ENCODE measurements around the gene CASP5.

DNA sequence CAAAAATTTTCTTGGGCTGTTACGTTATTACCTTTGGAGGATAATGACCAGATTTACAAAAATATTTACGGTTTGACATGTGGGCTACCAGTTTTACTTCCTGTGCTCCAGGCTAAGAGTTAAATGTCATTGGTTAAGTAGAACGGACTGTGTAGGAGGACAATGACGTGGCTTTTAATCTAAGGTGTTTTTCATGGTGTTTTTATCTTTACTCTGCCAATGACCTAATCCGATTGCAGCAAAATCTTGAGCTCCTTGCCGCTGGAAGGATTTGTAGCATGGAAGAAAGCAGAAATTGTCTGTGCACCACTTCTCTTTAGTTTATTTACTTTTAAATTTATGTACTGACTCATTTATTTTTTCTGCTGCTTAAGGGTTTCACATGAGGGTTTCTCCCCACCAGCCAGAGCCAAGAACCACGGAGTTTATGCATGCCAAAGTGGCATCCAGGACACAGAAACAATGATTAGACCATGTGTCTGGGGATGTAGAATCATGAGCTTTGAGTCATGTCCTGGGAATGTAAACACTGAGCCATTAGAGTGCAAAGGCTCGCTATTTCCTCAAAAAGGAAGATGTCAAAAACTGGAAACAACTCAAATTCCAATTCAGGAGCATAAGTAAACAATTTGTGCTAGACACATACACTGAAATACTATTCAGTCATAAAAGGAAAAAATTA, 24.1 kb upstream of the CASP5 start:
- TF ChIP-seq, protein P1, sequence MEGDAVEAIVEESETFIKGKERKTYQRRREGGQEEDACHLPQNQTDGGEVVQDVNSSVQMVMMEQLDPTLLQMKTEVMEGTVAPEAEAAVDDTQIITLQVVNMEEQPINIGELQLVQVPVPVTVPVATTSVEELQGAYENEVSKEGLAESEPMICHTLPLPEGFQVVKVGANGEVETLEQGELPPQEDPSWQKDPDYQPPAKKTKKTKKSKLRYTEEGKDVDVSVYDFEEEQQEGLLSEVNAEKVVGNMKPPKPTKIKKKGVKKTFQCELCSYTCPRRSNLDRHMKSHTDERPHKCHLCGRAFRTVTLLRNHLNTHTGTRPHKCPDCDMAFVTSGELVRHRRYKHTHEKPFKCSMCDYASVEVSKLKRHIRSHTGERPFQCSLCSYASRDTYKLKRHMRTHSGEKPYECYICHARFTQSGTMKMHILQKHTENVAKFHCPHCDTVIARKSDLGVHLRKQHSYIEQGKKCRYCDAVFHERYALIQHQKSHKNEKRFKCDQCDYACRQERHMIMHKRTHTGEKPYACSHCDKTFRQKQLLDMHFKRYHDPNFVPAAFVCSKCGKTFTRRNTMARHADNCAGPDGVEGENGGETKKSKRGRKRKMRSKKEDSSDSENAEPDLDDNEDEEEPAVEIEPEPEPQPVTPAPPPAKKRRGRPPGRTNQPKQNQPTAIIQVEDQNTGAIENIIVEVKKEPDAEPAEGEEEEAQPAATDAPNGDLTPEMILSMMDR (IDR thresholded peaks at IDR 0.05; ENCODE audit: borderline replicate concordance, extremely low read depth, low read length, poor library complexity, severe bottlenecking): no peak
- no peak for TF ChIP-seq EZH2 (IDR thresholded peaks at IDR 0.05; ENCODE audit: borderline replicate concordance, low read depth, low read length, severe bottlenecking)

All from DND-41 (cell line).